Activated CD8-positive, alpha-beta memory T cell treated with anti-CD3 and anti-CD28 coated beads, Interleukin-2, amount 50 U/mL, for 48 hours (primary cell): ENCODE data around the gene PET100.
A peak's percentile ranks its signal among the peaks of the same experiment; 100 is the strongest.

ENCODE experiments used
- DNase-seq: peaks from one replicate; pipeline ENCODE4 v3.0.0-alpha.2; 2020

Gene PET100

DNA sequence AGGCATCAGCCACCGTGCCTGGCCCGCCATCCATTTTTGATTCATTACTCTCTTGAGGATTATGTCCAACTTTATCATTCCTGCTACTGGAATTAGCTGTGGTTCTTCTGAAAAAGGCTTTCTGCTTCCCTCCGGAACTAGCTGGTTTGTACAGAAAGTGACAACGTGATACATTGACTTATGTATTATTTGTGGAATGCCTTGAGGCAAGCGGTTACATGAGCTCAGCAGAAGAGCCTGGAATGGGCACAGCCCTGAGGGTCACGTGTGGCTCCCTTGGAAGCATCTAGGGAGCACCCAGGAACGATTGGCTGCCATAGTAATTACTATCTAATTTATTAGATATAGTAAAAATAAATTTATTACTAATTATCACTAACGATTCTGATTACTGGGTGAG lies 24.8 kb downstream of the PET100 start:
- DNase-seq: no peak

DNA sequence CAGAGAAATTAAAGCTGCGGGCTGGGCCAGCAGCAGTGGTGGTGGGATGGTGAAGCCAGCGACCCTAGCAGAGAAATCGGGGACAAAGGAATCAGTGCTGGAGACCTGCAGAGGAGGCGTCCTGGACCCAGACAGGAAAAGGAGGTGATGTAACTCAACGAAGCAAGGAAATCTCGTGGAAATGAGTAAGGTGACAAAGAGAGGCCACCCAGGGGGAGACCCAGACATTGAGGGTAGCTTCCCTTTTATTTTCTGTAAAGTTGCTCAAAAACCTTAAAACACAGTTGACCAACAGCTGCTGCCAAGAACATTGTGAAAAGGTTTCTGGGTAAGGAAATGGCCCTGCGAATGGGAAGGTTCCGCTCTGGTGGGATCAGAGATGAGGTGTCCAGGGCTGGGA lies 26.0 kb downstream of the PET100 start:
- DNase-seq: no peak

- DNase-seq: peak; percentile 73
Observed at GRCh38 chr19:7657131-7657751, 27.6 kb downstream of the PET100 start.

DNA sequence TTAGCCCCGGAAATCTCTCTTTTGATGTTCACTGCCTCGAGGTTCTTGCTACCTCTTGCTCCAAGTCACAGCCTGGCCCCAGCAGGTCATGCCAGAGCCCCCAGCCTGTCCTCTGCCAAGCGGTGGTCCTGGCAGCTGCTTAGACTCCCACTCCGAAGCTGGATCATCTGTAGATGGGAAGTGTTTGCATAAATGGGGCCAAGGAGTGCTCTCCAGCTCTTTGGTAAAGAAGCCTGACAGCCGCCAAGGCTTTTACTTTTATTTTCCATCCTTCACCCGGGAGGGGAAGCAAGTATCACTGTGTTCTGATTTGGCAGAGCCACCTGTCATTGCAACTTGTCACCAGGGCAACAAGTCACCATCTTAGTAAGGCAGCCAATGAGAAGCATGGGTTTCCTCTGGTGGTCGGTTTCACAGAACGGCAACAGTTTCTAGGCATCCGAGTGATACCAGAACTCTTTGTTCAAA lies 28.7 kb downstream of the PET100 start:
- no peak for DNase-seq

- DNase-seq: no peak
Observed at GRCh38 chr19:7661744-7662538, 32.3 kb downstream of the PET100 start.

DNA sequence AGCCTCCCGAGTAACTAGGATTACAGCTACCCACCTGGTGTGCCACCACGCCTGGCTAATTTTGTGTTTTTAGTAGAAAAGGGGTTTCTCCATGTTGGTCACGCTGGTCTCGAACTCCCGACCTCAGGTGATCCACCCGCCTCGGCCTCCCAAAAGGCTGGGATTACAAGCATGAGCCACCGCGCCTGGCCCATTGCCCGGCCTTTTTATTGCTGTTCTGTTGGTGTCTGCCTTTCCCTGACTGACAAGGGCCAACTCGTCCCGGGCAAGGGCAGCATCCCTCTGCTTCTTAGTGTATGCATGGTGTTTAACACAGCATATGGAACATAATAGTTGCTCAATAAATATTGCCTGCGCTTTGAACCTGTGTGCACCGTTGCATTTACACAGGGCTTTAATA lies 33.1 kb downstream of the PET100 start:
- no peak for DNase-seq

GRCh38 chr19:7663706-7664105 lies 34.1 kb downstream of the PET100 start:
- DNase-seq: no peak

GRCh38 chr19:7665076-7665475 lies 35.5 kb downstream of the PET100 start:
- no peak for DNase-seq

DNA sequence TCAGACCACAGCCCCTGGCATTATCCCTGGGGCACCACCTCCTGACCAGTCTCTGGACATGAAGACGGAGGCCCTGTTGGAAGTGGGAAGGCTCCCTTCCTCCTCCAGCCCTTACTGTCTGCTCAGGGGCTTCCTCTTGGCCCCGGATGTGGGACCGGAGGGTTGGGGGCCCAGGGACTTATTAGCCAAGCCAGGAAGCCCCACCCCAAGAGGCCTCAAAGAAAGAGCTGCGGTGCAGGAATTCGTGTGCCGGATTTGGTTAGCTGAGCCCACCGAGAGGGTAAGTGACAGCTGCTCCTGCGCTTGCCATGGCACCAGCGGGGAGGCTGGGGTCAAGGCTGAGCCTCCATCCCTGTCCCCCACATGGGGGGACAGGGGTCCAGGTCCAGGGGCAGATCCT lies 39.2 kb downstream of the PET100 start, which contains the start of gene RETN:
RETN (plus strand) TSS at position 208 of the 400 bp plus-strand sequence. CDS start 278 bp downstream, outside the sequence.
- DNase-seq: no peak

DNA sequence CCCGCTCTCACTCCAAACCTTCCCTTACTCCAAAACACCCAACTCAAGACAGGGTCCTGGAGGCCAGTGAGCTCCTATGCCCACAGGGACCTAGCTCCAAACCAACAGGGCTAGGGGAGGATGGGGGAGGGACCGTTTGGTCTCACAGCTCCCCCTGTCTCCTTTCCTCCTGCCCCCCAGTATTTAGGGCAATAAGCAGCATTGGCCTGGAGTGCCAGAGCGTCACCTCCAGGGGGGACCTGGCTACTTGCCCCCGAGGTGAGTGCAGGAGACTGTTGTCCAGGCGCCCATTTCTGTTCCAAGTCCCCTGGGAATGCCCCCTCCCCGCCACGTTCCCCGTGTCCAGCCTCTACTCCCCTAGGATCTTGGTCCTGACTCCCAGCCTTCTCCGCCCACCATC lies 40.0 kb downstream of the PET100 start:
- DNase-seq: no peak

GRCh38 chr19:7670150-7670783 lies 40.7 kb downstream of the PET100 start:
- DNase-seq: no peak

GRCh38 chr19:7670790-7671189 lies 41.2 kb downstream of the PET100 start:
- DNase-seq: no peak

- DNase-seq: no peak
Observed at GRCh38 chr19:7672522-7672921, 42.9 kb downstream of the PET100 start.

DNA sequence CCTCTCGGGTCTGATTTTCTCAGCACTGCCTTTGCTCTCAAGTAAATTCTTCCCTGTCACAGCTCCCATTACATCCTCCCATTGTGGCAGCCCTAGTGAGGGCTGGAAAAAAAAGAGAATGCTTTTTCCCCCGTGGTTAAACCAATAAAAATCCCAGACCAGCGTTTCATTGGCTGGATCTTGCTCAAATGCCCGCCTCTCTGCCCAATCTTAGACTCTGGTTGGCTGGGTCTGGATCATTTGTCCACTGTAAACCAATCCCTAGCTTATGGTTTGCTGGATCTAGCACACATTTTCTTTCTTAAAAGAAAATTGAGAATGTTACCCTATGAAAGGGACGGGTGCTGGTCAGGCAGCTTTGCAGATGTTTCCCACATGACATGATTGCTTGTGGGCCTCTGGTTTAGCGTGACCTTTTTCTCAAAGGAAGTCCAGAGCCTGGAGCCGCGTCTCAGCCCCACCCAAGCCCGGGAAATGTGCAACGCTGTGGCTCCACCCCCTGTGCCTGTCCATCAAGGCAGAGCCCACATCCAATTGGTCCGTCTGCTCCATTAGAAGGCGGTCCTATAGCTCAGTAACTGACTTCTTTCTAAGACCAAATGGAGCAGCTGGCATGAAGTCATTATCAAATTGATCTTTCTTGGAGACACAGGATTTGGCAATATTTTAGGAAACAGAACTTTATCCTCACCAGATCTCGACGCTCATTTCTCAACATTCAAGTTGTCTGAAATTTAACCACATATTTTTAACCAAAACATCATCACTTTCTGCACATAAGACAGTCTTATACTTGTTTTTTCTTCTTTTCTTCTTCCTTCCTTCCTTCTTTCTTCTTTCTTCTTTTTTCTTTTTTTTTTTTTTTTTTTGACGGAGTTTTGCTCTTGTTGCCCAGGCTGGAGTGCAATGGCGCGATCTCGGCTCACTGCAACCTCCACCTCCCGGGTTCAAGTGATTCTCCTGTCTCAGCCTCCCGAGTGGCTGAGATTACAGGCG lies 44.7 kb downstream of the PET100 start:
- no peak for DNase-seq

- DNase-seq: no peak
Observed at GRCh38 chr19:7676376-7676775, 46.8 kb downstream of the PET100 start.

DNA sequence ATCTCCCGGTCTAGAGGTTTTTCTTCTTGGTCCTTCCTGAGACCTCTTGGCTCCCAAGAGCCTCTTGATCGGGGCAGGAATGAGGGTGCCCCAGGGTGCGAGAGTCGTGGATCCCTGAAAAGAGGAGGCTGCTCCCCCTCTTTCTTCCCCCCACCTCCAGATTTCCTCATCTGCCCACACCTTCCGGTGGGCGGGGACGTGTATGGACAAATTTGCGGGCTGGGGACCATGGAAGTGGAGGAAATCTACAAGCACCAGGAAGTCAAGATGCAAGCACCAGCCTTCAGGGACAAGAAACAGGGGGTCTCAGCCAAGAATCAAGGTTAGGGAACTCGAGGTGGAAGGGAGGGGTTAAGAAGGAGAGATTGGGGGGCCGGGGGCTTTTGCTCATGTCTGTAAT lies 47.3 kb downstream of the PET100 start, which contains the start of gene MCEMP1:
MCEMP1 (plus strand) TSS at position 237 of the 400 bp plus-strand sequence; CDS start at position 268, 31 bp downstream.
- DNase-seq: no peak

- no peak for DNase-seq
Observed at GRCh38 chr19:7677669-7678311, 48.2 kb downstream of the PET100 start.

DNA sequence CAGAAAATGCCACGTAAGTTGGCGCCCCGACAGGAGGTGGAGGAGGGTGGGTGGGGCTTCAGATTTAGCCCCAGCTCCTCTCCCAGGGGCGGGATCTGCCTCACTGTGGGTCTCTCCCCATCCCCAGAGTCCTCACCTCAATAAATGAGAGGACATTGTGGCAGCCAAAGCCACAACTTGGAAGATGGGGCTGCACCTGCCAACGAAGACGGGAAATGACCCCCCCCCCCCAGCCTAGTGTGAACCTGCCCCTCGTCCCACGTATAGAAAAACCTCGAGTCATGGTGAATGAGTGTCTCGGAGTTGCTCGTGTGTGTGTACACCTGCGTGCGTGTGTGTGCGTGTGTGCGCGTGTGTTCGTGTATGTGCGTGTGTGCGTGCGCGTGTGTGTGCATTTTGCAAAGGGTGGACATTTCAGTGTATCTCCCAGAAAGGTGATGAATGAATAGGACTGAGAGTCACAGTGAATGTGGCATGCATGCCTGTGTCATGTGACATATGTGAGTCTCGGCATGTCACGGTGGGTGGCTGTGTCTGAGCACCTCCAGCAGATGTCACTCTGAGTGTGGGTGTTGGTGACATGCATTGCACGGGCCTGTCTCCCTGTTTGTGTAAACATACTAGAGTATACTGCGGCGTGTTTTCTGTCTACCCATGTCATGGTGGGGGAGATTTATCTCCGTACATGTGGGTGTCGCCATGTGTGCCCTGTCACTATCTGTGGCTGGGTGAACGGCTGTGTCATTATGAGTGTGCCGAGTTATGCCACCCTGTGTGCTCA lies 49.6 kb downstream of the PET100 start:
- DNase-seq: peak; percentile 73

DNA sequence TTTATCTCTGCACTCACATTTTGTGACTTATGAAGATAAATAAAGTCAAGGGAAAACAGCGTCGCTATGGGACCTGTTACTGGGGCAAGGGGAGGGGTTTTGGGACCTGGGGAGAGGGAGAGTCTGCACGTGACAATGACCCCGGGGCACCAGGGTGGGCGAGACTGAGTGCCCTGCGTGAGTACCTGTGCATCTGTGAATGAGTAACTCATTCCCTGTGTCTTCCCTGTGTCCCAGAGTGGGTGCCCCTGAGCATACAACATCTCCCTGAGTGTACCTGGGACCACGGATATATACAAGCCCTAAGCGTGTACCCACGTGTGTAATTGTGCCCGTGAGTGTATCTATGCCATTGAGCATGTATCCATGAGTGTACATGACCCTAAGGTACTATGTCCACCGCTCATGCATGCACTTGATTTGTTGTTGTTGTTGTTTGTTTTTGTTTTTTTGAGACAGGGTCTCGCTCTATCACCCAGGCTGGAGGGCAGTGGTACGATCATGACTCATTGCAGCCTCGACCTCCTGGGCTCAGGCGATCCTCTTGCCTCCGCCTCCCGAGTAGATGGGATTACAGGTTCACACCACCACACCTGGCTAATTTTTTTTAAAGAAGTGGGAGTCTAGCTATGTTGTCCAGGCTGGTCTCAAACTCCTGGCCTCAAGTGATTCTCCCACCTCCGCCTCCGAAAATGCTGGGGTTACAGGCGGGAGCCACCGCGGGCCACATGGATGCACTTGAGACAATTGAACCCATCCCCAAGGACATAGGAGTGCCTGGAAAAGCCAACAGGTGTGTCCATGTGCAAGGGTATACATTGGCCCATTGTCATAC lies 50.4 kb downstream of the PET100 start:
- DNase-seq: no peak
